Trophoblast cell (in vitro differentiated cells and primary cell): ENCODE data around the gene ZNF451. TPM values are rescaled to one million over a fixed set of nuclear protein-coding genes. Genes with fewer than 3 reads are reported as not detected.
A peak's percentile ranks its signal among the peaks of the same experiment; 100 is the strongest.
"Not testable (repeated sequence)": the region's sequence is repeated elsewhere in the genome, so short reads cannot be mapped to it uniquely, and the experiment has no call there.

Experiments used
- DNase-seq, 2 donors: peaks; one replicate each; pipeline ENCODE4 v3.0.0-alpha.2; 2016
- H2AFZ ChIP-seq: 2 replicates; pipeline ENCODE4 v1.6.1; 2013; ENCODE audit warnings: low read length, moderate library complexity, mild to moderate bottlenecking; ENCODE audit not compliant: insufficient read depth, poor library complexity
- H2AK5ac ChIP-seq: 2 replicates; pipeline ENCODE4 v1.6.1; 2013; ENCODE audit warnings: mild to moderate bottlenecking, low read length
- H2BK120ac ChIP-seq: 2 replicates; pipeline ENCODE4 v1.6.1; 2013; ENCODE audit warnings: low read length, mild to moderate bottlenecking, moderate library complexity; ENCODE audit not compliant: insufficient read depth, poor library complexity
- H2BK12ac ChIP-seq: 2 replicates; pipeline ENCODE4 v1.6.1; 2013; ENCODE audit warnings: mild to moderate bottlenecking, low read length, moderate library complexity
- H2BK5ac ChIP-seq: 2 replicates; pipeline ENCODE4 v1.6.1; 2013; ENCODE audit warnings: low read length, low read depth, moderate library complexity, mild to moderate bottlenecking; ENCODE audit not compliant: poor library complexity
- H3K14ac ChIP-seq: 2 replicates; pipeline ENCODE4 v1.6.1; 2013; ENCODE audit warnings: mild to moderate bottlenecking, low read length
- H3K18ac ChIP-seq: 2 replicates; pipeline ENCODE4 v1.6.1; 2013; ENCODE audit warnings: mild to moderate bottlenecking, low read length
- H3K23ac ChIP-seq: 2 replicates; pipeline ENCODE4 v1.6.1; 2013; ENCODE audit warnings: low read length
- H3K27ac ChIP-seq: 2 replicates; pipeline ENCODE4 v1.5.1; 2013; ENCODE audit warnings: low read depth, mild to moderate bottlenecking, inconsistent platforms, low read length, moderate library complexity
- H3K27me3 ChIP-seq: 2 replicates; pipeline ENCODE4 v1.6.1; 2013; ENCODE audit warnings: inconsistent platforms, mild to moderate bottlenecking, low read length, moderate library complexity; ENCODE audit not compliant: insufficient read depth
- H3K36me3 ChIP-seq, 2 experiments: 1 replicate in 1 of 2; 2 replicates in 1 of 2; pipeline ENCODE4 v1.6.1; 2013; ENCODE audit warnings: low read length in 2 of 2, mild to moderate bottlenecking in 2 of 2, moderate library complexity in 1 of 2; ENCODE audit not compliant: insufficient read depth in 2 of 2, control insufficient read depth in 1 of 2
- H3K4ac ChIP-seq: 2 replicates; pipeline ENCODE4 v1.6.1; 2013; ENCODE audit warnings: low read depth, mild to moderate bottlenecking, low read length, moderate library complexity
- H3K4me1 ChIP-seq, 2 experiments: 1 replicate in 1 of 2; 2 replicates in 1 of 2; pipeline ENCODE4 v1.6.1; 2013; ENCODE audit warnings: low read length in 2 of 2, mild to moderate bottlenecking in 2 of 2, moderate library complexity in 1 of 2; ENCODE audit not compliant: insufficient read depth in 2 of 2, control insufficient read depth in 1 of 2
- H3K4me2 ChIP-seq: 2 replicates; pipeline ENCODE4 v1.6.1; 2013; ENCODE audit warnings: inconsistent platforms, mild to moderate bottlenecking, low read length, moderate library complexity
- H3K4me3 ChIP-seq: 2 replicates; pipeline ENCODE4 v1.5.1; 2013; ENCODE audit warnings: mild to moderate bottlenecking, low read depth, low read length, inconsistent platforms
- H3K79me1 ChIP-seq: one replicate; pipeline ENCODE4 v1.6.1; 2013; ENCODE audit warnings: low read length
- H3K79me2 ChIP-seq: 2 replicates; pipeline ENCODE4 v1.6.1; 2013; ENCODE audit warnings: low read length, mild to moderate bottlenecking; ENCODE audit not compliant: control insufficient read depth, insufficient read depth, poor library complexity
- H3K9ac ChIP-seq: 2 replicates; pipeline ENCODE4 v1.6.1; 2013; ENCODE audit warnings: mild to moderate bottlenecking, low read length
- H3K9me3 ChIP-seq: 2 replicates; pipeline ENCODE4 v1.6.1; 2013; ENCODE audit warnings: low read depth, mild to moderate bottlenecking, control low read depth, inconsistent platforms, low read length; ENCODE audit not compliant: insufficient read depth
- H4K12ac ChIP-seq: 2 replicates; pipeline ENCODE4 v1.6.1; 2013; ENCODE audit warnings: low read depth, mild to moderate bottlenecking, low read length, moderate library complexity
- H4K8ac ChIP-seq: 2 replicates; pipeline ENCODE4 v1.6.1; 2013; ENCODE audit warnings: low read depth, mild to moderate bottlenecking, low read length, moderate library complexity
- H4K91ac ChIP-seq: one replicate; pipeline ENCODE4 v1.6.1; 2013; ENCODE audit warnings: low read depth, mild to moderate bottlenecking, low read length, moderate library complexity
- WGBS: extraction: QIAGEN DNeasy Blood & Tissue Kit; methylation state at CpG from one replicate; pipeline ENCODE4 v1.1.7; 2013; ENCODE audit warnings: missing lambda C conversion rate; ENCODE audit not compliant: insufficient read length, insufficient coverage; ENCODE audit errors: extremely low coverage; 5-methylcytosine and 5-hydroxymethylcytosine counted together
- polyA plus RNA-seq: library from polyadenylated mRNA; stranded (reverse); fragments of 200-250 nt; gene quantifications from 2 replicates; pipeline ENCODE4 v1.2.3, GENCODE V29; 2013

Gene ZNF451, protein sequence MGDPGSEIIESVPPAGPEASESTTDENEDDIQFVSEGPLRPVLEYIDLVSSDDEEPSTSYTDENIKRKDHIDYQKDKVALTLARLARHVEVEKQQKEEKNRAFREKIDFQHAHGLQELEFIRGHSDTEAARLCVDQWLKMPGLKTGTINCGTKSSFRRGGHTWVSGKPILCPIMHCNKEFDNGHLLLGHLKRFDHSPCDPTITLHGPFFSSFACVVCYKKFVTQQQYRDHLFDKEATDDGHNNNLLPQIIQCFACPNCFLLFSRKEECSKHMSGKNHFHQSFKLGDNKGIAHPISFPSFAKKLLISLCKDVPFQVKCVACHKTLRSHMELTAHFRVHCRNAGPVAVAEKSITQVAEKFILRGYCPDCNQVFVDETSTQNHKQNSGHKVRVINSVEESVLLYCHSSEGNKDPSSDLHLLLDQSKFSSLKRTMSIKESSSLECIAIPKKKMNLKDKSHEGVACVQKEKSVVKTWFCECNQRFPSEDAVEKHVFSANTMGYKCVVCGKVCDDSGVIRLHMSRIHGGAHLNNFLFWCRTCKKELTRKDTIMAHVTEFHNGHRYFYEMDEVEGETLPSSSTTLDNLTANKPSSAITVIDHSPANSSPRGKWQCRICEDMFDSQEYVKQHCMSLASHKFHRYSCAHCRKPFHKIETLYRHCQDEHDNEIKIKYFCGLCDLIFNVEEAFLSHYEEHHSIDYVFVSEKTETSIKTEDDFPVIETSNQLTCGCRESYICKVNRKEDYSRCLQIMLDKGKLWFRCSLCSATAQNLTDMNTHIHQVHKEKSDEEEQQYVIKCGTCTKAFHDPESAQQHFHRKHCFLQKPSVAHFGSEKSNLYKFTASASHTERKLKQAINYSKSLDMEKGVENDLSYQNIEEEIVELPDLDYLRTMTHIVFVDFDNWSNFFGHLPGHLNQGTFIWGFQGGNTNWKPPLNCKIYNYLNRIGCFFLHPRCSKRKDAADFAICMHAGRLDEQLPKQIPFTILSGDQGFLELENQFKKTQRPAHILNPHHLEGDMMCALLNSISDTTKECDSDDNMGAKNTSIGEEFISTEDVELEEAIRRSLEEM
- 15.3 and 15.5 TPM in 2 replicates for polyA plus RNA-seq

DNA sequence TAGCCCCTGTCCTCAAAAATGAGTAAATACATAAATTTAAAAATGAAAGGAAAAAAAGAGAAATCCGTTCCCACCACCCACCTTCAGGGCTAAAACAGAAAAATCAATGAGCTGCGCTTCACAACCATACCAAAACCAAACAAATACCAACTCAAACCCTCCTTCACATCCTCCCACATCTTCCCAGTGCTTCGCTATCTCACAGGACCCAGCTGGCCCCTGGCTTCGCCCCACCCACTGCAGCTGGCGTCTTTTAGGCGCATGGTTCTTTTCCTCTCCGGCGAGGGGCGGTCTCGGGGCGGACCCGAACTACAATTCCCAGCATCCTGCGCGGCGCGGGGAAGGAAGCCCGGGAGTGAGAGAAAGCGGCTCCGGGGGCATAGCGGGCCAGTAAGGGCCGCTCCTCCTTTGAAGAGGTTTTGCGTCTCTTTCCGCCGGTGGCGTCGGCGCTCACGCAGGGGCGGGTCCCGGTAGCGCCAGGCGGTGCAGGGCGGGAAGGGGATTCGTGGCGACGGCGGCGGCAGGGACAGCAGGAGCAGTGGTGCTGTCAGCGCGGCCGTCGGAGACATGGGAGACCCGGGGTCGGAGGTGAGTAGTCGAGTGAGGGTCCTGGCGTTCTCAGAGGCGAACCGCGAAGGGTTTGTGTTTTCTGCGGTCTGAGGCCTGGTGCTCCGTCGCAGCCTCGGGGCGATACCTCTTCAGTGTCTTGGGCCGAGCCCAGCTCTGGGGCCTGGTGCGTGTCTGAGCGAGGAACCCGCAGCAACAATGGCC lies at the start of gene ZNF451:
Gene ZNF451 (plus strand): TSS at position 502 of the 771 bp plus-strand sequence. CDS start 66 bp downstream, at position 568.
- Histone ChIP-seq H4K12ac (no peak within 1 kb of the TSS), H2BK5ac (peak within 1 kb of the TSS; percentile 51), H3K4me1 (peaks cover 0 to 2% of the 10 kb centered on the region in 2 experiments), H2BK120ac (no peak within 1 kb of the TSS), H4K91ac (peak within 1 kb of the TSS; percentile 56), H3K4me2 (peak within 1 kb of the TSS; percentile 65), H3K4me3 (peak within 1 kb of the TSS; percentile 86), H2AK5ac (no peak within 1 kb of the TSS), H3K14ac (peak within 1 kb of the TSS; percentile 57), H2BK12ac (no peak within 1 kb of the TSS), H3K9ac (no peak within 1 kb of the TSS), H4K8ac (peak within 1 kb of the TSS; percentile 93), H3K23ac (no peak within 1 kb of the TSS), H3K4ac (no peak within 1 kb of the TSS), H3K9me3 (no peaks in the 10 kb centered on the region), H3K36me3 (peaks cover 0 to 2% of the 10 kb centered on the region in 2 experiments), H2AFZ (peak within 1 kb of the TSS; percentile 83), H3K27me3 (no peaks in the 10 kb centered on the region), H3K79me1 (peaks cover 3% of the 10 kb centered on the region), H3K27ac (peak within 1 kb of the TSS; percentile 85), H3K18ac (peak within 1 kb of the TSS; percentile 84), H3K79me2 (peaks cover 3% of the 10 kb centered on the region)
- 100% methylated on average over 1 of the region's 58 CpGs for WGBS
- peak; percentile 96 to 99 for DNase-seq

DNA sequence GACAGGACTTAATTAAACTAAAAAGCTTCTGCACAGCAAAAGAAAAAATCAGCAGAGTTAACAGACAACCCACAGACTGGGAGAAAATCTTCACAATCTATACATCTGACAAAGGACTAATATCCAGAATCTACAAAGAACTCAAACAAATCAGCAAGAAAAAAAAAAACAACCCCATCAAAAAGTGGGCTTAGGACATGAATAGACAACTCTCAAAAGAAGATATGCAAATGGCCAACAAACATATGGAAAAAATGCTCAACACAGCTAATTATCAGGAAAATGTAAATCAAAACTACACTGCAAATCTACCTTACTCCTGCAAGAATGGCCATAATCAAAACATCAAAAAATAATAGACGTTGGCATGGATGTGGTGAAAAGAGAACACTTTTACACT lies 45.9 kb upstream of the ZNF451 start:
- H2BK12ac ChIP-seq, H3K14ac ChIP-seq, H2BK120ac ChIP-seq, DNase-seq, H3K9me3 ChIP-seq, H4K12ac ChIP-seq, H3K79me2 ChIP-seq, H3K4ac ChIP-seq, H4K91ac ChIP-seq, H3K18ac ChIP-seq, H2BK5ac ChIP-seq, H3K27ac ChIP-seq, H3K23ac ChIP-seq, H3K4me2 ChIP-seq, H3K9ac ChIP-seq, H3K36me3 ChIP-seq, H3K27me3 ChIP-seq, H2AK5ac ChIP-seq, H3K4me3 ChIP-seq, H4K8ac ChIP-seq, H2AFZ ChIP-seq, H3K79me1 ChIP-seq, H3K4me1 ChIP-seq: not testable (repeated sequence)
- no CpG with 5 or more reads among the region's 1 CpG for WGBS

DNA sequence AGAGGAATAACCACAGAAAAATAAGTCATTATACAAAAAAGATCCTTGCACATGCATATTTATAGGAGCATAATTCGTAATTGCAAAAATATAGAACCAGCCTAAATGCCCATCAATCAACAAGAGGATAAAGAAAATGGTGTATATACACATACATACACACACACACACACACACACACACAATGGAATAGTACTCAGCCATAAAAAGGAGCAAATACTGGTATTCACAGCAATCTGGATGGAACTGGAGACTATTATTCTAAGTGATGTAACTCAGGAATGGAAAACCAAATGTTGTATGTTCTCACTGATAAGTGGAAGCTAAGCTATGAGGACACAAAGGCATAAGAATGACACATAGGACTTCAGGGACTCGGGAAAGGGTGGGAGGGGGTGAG lies 45.4 kb upstream of the ZNF451 start:
- H4K12ac ChIP-seq, result no peak overlapping the region
- H2BK12ac ChIP-seq, result no peak overlapping the region
- no CpG with 5 or more reads among the region's 2 CpGs for WGBS
- no peak overlapping the region for H4K91ac ChIP-seq
- no peak overlapping the region for H3K14ac ChIP-seq
- DNase-seq, result no peak
- no peaks in the 10 kb centered on the region for H3K27me3 ChIP-seq
- no peaks in the 10 kb centered on the region for H3K79me2 ChIP-seq
- no peak overlapping the region for H3K4ac ChIP-seq
- H2BK5ac ChIP-seq, result no peak overlapping the region
- no peak overlapping the region for H2AK5ac ChIP-seq
- no peaks in the 10 kb centered on the region for H3K4me1 ChIP-seq
- no peak overlapping the region for H2AFZ ChIP-seq
- no peaks in the 10 kb centered on the region for H3K36me3 ChIP-seq
- H3K18ac ChIP-seq, result no peak overlapping the region
- no peak overlapping the region for H3K23ac ChIP-seq
- no peaks in the 10 kb centered on the region for H3K79me1 ChIP-seq
- no peak overlapping the region for H2BK120ac ChIP-seq
- no peak overlapping the region for H3K9ac ChIP-seq
- H3K4me3 ChIP-seq, result no peak overlapping the region
- H3K4me2 ChIP-seq, result no peak overlapping the region
- no peak overlapping the region for H4K8ac ChIP-seq
- H3K27ac ChIP-seq, result no peak overlapping the region
- H3K9me3 ChIP-seq, result peaks cover 1% of the 10 kb centered on the region
